Measurements from ENCODE around the gene TMED1.

Gene TMED1

DNA sequence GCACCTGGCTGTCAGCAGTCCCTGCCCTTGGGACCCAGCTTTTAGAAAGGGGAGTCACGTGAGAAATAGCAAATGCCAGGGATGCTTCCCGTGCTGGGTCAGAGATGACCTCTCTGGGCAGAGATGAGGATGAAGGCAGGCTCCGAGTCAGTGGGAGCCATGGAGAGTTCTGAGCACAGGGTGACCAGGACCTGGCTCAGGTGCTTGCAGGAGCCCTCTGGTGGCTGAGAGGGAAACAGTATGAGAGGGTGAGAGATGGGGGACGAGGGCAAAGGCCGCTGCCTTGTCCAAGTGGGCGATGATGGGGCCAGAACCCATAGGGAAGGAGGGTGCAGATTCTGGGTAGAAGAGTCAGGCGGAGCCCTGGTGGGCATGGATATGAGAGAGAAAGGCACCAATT is 15.8 kb downstream of the TMED1 start:
- peaks cover 25% of the 10 kb centered on the region for H3K36me3 ChIP-seq (replicated peaks)
- DNase-seq: no peak
- TF ChIP-seq, protein P1, sequence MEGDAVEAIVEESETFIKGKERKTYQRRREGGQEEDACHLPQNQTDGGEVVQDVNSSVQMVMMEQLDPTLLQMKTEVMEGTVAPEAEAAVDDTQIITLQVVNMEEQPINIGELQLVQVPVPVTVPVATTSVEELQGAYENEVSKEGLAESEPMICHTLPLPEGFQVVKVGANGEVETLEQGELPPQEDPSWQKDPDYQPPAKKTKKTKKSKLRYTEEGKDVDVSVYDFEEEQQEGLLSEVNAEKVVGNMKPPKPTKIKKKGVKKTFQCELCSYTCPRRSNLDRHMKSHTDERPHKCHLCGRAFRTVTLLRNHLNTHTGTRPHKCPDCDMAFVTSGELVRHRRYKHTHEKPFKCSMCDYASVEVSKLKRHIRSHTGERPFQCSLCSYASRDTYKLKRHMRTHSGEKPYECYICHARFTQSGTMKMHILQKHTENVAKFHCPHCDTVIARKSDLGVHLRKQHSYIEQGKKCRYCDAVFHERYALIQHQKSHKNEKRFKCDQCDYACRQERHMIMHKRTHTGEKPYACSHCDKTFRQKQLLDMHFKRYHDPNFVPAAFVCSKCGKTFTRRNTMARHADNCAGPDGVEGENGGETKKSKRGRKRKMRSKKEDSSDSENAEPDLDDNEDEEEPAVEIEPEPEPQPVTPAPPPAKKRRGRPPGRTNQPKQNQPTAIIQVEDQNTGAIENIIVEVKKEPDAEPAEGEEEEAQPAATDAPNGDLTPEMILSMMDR (IDR thresholded peaks at IDR 0.05; ENCODE audit: low read depth, low read length, missing control alignments): peak; percentile 58
- no peak overlapping the region for H3K4me3 ChIP-seq (ENCODE audit: low read depth, low read length)
- in situ Hi-C loops (cut with HindIII; ENCODE audit: low pct_ligation_motif_present, low sequenced_read_pairs): no loop called here
- H3K27me3 ChIP-seq (replicated peaks): no peaks in the 10 kb centered on the region
- H3K27ac ChIP-seq: no peak overlapping the region

DNA sequence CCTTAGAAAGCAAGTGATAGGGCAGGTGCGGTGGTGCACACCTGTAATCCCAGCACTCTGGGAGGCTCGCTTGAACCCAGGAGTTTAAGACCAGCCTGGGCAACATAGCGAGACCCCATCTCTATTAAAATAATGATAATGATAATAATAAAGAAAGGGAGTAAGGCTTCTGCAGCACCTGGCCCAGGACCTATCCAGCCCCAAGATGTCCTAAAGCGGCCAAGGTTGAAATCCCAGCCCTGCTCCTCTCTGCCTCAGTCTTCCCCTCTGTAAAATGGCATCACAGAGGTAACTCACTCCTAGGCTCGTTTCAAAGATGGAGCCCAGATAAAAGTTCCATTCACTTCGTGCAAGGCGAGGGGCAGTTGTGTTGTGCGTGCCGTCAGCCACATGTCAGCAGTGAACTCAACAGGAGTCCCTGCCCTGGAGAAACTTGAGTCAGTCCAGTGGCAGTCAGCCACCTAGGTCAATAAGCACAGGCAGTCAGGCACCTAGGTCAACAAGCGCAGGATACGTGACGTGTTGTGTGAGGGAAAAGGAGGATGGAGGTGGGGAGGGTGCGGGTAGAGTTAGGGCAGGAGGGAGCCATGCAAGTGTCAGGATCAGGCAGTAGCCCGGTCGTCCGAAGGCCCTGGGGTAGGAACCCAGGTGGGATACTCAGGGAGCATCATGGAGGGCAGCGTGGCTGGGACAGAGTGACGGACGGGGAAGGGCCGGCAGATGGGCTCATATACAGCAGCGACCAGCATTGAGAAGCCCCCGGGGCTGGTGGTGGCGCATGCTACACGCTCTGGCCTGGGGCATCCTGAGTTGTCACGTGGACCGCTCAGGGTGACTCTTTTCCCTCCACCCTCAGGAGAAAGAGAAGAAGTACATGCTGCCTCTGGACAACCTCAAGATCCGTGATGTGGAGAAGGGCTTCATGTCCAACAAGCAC is 16.6 kb downstream of the TMED1 start:
- TF ChIP-seq, protein P1 (IDR thresholded peaks at IDR 0.05; ENCODE audit: low read depth, low read length, missing control alignments): no peak
- no peak for DNase-seq
- Histone ChIP-seq H3K36me3 (replicated peaks) (peaks cover 24% of the 10 kb centered on the region), H3K4me3 (ENCODE audit: low read depth, low read length) (no peak overlapping the region), H3K27ac (no peak overlapping the region), H3K27me3 (replicated peaks) (no peaks in the 10 kb centered on the region)
- in situ Hi-C loops (cut with HindIII; ENCODE audit: low pct_ligation_motif_present, low sequenced_read_pairs): no loop called here

DNA sequence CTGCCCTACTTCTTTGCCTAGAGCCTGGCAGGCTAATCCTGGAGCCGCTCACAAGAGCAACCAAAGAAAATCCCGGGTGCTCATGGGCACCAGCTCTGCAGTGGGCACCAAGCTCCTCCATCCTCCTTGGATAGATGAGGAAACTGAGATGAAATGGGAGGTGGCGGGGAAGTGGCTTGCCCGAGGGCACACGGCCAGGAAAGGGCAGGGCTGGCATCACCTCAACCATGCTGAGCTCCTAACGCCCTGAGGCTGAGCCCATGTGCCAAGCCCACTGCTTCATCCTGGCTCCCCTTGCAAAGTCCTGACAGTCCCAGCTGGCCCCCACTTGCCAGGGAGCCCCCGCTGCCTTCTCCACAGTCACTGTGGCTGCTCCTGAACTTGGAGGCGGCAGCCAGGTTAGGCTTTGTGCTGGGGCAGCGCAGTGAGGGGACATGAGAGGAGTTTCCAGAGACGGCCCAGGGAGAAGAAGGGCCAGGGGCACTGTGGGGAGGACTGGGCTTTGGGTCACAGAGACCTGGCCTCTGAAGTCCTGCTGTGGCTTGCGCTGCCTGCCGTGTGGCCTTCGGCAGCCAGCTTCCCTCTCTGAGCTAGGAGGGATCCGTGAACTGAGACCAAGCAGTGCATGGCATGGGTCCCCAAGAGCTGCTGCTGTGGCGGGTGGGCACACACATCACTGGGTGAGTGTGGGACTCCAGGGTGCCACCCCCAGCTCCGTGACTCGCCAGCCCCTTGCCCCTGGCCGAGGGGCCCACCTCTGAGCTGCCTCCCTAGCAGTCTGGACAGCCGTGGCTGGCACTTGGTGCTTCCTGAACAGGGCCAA is 17.5 kb downstream of the TMED1 start:
- DNase-seq: no peak
- peak overlapping the region; percentile 88 for H3K27ac ChIP-seq
- in situ Hi-C loops (cut with HindIII; ENCODE audit: low pct_ligation_motif_present, low sequenced_read_pairs): no loop called here
- no peaks in the 10 kb centered on the region for H3K27me3 ChIP-seq (replicated peaks)
- no peak overlapping the region for H3K4me3 ChIP-seq (ENCODE audit: low read depth, low read length)
- TF ChIP-seq, protein P1 (IDR thresholded peaks at IDR 0.05; ENCODE audit: low read depth, low read length, missing control alignments): no peak
- H3K36me3 ChIP-seq (replicated peaks): peaks cover 23% of the 10 kb centered on the region

DNA sequence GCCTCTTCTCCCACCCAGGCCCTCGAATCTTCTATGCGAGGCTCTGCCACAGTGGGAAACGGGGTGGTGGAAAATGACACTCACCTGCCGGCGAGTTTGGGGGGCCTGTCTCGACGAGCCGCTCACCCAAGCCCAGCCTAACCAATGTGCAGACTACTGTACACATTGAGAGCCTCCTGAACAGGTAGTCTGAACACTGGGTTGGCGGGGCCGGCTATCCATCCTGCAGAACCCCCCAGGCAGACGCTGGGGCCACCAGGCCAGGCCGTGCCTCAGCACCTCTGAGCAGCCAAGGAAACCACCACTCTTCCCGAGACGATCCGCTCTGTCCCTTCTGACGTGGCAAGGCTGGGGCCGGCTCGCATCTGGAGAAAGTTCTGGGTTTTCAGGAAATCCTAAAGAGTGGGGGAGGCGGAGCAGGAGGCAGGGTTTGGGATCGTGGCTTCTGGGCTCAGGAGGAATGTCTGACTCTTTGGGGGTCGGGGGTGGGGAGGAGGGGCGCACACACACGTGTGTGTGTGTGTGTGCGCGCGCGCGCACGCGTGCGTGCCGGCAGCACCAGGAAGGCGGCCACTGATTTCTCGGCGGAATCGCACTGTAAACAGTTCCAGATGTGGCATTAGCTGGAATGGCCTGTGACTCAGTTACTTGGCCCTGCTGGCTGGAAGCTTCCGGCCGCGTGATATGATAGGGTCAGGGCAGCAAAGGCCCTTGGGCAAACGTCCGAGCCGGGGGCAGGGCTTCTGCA is 18.5 kb downstream of the TMED1 start:
- TF ChIP-seq, protein P1 (IDR thresholded peaks at IDR 0.05; ENCODE audit: low read depth, low read length, missing control alignments): no peak
- in situ Hi-C loops (cut with HindIII; ENCODE audit: low pct_ligation_motif_present, low sequenced_read_pairs): no loop called here
- Histone ChIP-seq H3K27me3 (replicated peaks) (no peaks in the 10 kb centered on the region), H3K27ac (peak overlapping the region; percentile 88), H3K36me3 (replicated peaks) (peaks cover 23% of the 10 kb centered on the region), H3K4me3 (ENCODE audit: low read depth, low read length) (peak overlapping the region; percentile 60)
- DNase-seq: peak; percentile 91

DNA sequence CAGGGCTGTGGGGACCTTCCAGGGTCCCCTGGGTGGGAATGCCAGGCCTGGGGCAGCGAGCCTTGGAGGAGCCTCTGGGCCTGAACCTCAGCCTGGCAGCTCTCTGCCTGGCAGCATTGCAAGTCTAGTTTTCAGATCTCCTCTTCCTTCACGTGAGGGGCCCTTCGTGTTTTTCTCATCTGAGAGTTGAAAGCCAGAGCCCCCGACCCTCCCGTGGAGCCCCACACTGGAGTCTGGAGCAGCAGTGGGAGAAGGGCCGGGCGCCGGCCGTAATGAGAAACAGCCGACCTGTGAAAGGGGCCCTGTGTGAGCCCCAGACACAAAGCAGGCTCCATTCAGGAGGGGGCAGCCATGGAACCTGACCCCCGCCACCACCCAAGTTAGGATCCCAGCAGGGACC is 19.3 kb downstream of the TMED1 start:
- DNase-seq: no peak
- TF ChIP-seq, protein P1 (IDR thresholded peaks at IDR 0.05; ENCODE audit: low read depth, low read length, missing control alignments): no peak
- H3K27ac ChIP-seq: peak overlapping the region; percentile 88
- no peaks in the 10 kb centered on the region for H3K27me3 ChIP-seq (replicated peaks)
- peaks cover 28% of the 10 kb centered on the region for H3K36me3 ChIP-seq (replicated peaks)
- peak overlapping the region; percentile 60 for H3K4me3 ChIP-seq (ENCODE audit: low read depth, low read length)
- in situ Hi-C loops (cut with HindIII; ENCODE audit: low pct_ligation_motif_present, low sequenced_read_pairs): no loop called here
